ENCODE results near the gene SIK3.
"Not testable (repeated sequence)": the region's sequence is repeated elsewhere in the genome, so short reads cannot be mapped to it uniquely, and the experiment has no call there.

Gene SIK3

DNA sequence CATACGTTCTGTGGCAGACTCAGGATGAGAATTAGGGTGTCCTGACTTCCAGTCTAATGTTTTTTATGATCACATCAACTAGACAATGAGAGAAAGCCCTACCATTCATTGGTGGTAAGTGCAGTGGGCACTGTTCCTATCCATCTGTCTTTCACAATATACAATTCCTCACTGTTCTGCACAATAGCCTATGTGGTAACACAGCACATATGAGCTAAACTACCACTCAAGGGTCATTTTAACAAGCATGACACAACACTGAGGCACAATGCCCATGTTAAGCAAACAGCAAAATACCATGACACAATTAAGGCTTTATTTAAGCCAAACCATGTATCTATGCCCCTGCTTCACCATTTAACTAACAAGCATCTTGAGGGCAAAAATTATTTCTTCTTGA, 52.3 kb downstream of the SIK3 start:
- DNase-seq (ENCODE audit: low read depth): no peak

DNA sequence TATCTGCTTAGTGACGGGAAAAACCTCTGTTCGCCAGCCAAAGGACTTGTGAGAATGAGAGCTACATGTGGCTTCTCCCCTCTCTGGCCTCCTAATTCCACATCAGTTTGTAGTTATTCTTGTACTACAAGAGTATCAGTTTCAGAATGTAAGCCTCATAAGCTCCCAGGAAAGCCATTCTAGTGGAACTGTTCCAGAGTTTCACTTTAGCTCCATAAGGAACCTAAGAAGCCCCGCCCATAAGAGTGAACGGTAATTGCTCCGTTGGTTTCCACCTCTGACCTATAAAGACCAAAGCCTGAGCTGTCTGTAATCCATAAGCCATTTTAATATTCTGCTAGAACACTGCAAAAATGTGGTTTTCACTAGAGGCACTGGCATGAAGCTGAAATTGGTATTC, 53.0 kb downstream of the SIK3 start:
- no peak for DNase-seq (ENCODE audit: low read depth)

DNA sequence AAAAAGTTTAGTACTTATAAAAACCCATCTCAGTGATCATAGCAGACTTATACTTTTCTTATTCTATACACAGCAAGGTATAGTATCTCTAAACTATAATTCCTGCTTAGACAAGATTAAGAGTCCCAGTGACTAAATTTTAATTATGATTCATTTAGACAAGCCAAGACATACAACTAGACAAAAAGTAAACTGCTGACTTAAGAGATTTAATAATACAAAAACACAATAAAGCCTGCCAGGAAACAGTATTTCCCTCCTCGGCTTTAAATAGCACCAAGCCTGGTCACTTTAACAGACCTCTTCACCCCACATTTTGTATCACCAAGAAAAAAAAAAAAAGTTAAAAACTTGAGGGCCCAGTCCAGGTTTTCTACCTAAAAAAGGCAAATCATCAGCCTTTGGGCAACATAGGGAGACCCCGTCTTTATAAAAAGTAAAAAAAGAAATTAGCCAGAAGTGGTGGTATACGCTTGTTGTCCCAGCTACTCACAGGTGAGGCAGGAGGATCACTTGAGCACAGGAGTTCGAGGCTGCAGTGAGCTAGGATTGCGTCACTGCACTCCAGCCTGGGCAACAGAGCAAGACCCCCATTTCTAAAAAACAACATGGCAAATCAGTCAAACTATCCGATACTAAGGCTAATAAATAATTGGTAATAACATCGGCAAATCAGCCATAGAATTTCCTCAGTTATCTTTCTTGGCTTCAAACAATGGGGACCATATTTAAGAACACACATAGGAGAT, 53.8 kb downstream of the SIK3 start:
- DNase-seq (ENCODE audit: low read depth): no peak

DNA sequence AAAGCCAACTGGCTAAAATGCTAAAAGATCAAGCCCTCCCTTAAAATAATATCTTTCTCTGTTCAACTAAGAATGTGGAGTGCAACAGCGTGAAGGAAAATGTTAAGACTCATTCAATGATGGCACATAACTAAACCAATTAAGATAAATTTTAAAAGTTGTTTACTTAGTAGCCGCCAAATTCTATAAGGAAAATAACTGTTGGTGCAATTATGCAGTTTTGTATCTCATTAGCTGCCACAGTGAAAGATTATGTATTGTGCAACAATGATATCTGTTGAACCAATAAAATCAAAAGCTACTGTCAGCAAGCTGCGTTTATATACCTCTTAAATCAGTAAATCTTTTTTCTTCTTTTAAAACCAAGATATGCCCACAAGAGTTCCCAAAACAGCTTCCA, 55.5 kb downstream of the SIK3 start:
- DNase-seq (ENCODE audit: low read depth): no peak

DNA sequence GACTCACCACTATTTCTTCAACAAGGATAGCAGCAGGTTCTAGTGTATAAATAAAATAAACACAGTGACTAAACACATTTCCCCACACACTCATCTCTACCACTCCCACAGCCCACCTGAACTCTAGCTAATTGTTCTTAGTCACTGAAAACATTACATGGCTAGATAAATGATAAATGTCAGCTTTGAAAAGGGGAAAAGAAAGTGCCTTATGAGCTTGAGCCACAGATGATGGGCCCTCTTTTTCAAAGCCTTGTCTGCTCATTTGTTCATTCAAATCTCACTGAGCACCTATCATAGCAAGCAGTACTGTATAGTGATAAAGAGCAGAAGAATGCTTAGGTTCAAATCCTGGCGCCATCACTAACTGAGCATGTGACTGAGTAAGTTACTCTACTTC, 58.3 kb downstream of the SIK3 start:
- DNase-seq (ENCODE audit: low read depth): no peak

DNA sequence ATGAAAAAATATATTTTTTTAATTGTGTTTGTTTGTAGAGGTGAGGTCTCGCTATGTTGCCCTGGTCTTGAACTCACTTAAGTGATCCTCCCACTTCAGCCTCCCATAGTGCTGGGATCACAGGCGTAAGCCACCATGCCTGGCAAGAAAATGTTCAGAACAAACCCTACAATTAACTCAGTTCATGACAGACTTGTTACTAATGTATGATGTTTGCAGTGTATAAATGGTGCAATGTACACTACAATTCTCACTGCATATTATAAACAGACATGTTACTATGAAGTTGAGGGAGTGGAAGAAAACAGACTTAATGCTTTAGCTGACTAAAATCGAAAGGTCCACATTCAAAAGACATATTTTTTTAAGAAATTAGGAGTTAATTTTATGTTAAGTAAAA, 59.0 kb downstream of the SIK3 start:
- no peak for DNase-seq (ENCODE audit: low read depth)

DNA sequence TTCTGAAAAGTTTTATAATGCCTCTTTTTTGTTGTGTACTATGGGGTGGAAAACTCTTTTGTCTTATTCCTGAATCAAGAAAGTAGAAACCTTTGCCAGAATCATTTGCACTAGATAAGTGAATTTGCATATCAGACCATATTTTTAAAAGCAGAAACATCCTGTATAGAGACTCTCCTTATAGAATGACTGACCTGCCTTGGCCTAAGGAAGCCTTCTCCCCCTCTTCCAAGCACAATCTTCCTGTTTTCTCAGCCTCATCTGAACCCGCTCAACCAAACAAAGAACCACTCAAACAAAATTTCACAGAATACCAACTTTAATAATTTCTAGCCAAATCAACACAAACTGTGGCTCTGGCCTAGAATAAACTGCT, 60.3 kb downstream of the SIK3 start:
- DNase-seq (ENCODE audit: low read depth): no peak

DNA sequence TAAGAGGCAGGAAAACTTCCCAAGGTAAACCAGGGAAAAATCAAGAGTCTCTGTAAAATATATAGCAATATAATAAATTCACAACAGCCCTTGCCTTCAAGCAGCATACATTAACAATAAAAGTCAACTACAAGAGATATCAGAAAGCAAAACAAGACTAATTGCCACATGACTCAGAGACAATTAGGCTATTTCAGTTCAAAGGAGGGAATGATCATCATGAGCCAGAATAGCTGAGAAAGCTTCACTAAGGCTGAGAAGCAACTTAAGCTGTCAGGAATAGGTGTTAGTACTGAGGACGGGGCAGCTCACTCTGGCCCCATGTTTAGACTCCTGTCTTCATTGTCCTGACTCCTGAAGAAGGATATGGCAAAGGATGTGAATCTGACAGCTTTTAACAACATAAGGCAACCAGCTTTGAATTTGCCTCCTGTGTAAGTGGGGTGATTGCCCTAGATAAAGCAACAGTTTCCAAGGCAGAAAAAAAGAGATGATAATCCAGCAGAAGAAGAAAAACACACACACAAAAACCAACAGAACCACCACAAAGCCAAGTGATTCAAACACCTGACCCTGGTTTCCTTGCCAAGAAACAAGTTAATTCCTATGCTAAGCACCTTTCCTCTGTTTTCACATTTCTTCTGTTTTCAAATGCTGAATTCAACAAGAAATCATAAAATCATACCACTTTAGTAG, 60.8 kb downstream of the SIK3 start:
- DNase-seq (ENCODE audit: low read depth): no peak

DNA sequence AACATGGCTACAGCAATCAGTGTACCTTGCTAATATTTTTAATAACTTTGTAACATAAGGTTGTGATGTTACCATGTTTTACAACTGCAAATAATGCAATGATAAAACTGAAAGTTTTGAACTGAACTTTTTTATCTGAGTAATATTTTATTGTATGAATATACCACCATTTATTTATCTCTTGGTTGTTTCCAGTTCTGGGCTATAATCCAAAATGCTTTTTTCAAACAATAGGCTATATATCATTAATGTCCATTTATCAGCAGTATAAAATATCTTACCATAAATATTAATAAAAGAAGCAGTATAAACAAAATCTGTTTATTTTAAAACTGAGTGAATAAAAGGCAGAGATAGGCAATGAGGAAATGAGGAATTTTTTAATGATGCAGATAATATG, 63.3 kb downstream of the SIK3 start:
- no peak for DNase-seq (ENCODE audit: low read depth)

DNA sequence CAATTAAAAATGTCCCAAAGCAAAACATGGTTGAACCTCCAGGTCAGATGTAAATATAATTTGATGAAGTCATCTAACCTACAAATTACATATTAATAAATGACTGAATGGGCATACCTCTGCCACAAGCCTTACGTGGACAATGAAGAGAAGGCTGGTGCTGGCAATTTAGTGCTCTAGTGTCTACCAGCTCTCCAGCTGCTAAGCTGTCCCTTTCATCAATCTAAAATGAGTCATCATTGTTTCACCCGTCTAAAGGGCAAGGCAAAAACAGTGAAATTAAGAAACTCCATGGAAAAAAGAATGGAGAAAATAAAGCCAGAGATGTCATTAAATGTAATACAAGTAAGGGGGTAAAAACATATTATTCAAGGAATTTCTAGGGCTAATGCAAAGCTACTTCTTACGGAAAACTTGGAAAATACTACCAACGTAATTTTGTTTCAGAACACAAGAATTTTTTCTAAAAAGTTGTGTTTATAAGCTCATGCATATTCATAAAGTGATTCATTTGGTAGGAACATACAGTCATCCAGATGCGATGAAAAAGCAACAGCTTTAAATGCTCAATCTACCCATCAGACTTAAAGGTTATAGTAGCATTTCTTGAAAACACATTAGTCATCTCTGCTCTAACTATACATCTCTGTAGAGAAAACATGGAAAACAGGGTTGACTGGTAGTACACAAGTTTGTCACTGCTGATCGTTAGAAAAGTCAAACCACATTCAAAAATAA, 71.5 kb downstream of the SIK3 start:
- DNase-seq (ENCODE audit: low read depth): no peak

DNA sequence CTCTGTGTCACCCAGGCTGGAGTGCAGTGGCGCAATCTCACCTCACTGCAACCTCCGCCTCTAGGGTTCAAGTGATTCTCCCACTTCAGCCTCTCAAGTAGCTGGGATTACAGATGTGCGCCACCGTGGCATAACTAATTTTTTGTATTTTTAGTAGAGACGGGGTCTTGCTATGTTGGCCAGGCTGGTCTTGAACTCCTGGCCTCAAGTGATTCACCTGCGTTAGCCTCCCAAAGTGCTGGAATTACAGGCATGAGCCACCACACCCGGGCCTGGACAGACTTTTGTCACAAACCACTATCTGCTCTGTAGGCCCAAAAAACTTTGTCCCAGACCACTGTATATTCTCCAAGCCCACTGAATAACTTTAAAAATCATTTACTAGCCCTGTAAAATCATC, 74.5 kb downstream of the SIK3 start:
- not testable (repeated sequence) for DNase-seq (ENCODE audit: low read depth)

DNA sequence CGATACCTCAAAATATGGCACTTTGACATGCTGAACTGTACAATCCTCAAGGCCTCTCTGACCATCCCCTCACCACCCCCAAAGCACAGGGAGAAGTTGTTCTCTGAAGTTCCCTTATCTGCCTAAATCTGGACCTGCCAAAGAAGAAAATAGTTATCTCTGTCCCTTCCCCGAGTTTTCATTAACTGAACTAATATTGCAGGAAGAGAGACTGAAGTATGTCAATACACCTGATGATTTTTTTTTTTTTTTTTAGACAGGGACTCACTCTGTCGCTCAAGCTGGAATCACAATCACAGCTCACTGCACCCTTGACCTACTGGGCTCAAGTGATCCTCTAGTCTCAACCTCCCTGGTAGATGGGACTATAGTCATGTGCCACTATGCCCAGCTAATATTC, 75.0 kb downstream of the SIK3 start:
- DNase-seq (ENCODE audit: low read depth): no peak

DNA sequence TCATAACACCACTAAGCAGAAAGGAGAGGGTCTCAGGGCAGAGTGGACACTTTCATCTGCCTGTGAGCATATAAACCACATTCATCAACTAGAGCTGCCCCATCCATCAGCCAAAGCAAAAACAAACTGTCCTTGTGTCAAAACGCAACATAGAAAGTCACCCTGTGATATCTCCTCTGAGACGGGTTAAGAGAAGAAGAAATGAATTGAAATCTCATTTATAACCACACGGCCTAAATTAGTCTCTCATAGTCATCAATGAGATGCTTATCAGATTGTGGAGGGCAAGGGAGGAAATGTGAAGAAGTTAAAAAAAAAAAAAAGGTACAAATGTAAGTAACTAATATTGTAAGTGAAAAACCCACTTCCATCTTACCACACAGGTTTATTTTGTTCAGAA, 75.7 kb downstream of the SIK3 start:
- no peak for DNase-seq (ENCODE audit: low read depth)

DNA sequence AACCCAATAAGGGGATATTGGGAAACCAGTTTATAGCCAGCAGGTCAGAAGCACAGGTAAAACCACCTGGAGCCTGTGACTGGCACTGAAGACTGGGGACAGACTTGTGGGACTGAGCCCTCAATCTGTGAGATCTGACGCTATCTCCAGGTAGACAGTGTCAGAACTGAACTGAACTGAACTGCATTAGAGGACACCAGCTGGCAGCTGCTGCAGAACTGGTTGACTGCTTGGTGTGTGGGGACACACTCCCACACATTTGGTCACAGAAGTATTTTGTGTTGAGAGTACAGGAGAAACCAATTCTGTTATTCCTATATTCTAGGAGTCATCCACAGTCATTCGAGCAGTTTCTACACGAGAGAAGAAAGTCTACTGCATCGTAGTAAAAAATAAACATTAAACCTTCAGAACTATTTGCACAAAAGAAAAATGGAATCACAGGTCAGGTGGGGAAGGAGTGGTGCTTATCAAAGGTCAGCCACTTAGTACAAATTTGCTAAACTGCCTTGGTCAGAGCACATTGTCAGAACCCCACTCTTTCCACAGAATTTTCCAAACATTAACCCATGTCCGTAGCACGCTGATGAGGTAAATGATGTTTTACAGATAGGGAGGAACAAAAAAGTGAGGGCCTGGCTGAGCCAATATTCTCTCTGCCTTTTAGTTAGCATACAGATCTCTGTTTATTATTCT, 77.2 kb downstream of the SIK3 start:
- no peak for DNase-seq (ENCODE audit: low read depth)

DNA sequence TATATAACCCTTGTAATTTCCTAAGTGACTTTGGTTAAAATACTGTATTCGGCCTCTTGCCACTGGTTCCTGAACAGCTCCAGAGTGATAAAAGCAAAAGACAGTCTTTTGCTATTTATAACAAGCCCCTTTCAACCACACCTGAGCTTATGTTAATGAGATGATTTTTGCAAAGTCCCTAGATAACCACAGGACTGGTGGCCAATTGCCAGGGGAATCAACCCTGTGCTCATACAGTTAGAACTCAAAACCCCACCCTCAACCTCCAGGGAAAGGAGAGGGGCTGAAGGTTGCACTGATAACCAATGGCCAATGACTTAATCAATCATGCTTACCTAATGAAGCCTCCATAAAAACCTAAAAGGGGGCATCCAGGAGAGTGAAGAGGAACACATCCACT, 77.9 kb downstream of the SIK3 start:
- DNase-seq (ENCODE audit: low read depth): no peak

DNA sequence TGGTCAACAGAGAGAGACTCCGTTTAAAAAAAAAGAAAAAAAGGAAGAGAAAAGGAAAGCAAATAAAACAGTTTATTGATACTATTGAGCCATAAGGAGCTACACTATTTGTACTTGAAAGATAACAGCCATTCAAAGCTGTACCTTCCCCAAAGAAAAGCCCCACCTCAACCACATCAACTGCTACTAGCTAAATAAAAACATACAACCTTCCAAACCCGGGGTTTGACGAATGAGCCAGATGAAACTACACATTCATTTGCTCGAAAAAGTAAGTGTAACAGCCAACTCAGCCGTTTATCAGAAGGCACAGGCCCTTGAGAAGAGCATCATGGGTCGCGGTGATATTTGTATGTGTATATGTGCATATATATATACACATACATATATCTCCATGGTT, 78.4 kb downstream of the SIK3 start:
- DNase-seq (ENCODE audit: low read depth): no peak

DNA sequence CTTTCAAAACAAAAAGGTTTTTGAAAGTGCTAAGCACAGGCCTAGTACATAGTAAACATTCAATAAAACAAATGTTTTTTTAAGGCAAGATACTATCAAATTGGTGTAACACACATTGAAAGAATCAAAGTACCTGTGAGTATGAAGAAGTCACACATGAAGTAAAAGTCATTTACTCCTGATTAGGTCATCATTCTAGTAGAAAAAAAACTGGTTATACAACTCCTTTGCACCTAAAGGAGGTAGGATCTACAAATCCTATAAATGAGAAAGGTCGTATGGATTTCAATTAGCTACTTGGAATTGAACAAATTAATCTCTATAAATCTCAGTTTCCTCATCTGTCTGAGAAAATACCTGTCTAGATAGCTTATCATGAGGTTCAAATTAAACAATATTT, 80.8 kb downstream of the SIK3 start:
- no peak for DNase-seq (ENCODE audit: low read depth)

DNA sequence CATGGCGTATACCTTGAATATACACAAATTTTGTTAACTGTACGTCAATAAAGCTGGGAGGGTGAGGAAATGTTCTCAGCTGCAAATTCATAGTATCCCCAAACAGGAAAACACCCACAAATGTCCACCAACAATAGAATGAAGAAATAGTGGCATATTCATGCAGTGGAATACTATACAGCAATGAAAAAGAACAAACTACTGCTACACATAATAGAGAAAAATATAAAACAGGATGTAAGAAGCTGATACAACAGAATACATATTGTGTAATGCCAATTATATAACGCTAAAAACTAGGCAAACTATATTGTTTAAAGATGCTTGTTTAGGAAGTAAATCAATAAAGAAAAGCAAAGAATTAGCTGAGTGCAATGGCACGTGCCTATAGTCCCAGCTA, 81.5 kb downstream of the SIK3 start:
- no peak for DNase-seq (ENCODE audit: low read depth)

DNA sequence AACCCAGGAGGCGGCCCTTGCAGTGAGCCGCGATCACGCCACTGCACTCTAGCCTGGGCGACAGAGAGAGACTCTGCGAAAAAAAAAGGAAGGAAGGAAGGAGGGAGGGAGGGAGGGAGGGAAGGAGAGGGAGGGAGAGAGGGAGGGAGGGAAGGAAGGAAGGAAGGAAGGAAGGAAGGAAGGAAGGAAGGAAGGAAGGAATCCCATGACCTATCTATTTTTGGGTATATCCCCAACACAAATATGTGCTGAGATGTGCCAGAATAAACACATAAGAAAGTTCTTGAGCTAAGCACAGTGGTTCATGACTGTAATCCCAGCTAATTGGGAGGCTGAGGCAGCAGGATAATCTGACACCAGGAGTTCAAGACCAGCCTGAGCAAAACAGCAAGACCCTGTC, 82.0 kb downstream of the SIK3 start:
- no peak for DNase-seq (ENCODE audit: low read depth)

DNA sequence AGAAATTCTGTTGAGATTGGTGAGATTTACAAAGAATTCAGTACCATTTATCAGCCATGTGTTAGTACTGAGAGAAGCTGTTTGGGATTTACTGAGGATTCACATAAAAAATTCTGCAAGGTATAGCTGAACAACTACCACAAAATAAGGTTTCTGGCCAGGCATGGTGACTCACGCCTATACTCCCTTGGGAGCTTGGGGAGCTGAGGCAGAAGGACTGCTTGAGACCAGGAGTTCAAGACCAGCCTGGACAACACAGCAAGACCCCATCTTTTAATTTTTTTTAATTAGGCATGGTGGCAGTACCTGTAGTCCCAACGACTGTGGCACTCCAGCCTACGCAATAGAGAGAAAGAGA, 86.7 kb downstream of the SIK3 start:
- DNase-seq (ENCODE audit: low read depth): no peak

DNA sequence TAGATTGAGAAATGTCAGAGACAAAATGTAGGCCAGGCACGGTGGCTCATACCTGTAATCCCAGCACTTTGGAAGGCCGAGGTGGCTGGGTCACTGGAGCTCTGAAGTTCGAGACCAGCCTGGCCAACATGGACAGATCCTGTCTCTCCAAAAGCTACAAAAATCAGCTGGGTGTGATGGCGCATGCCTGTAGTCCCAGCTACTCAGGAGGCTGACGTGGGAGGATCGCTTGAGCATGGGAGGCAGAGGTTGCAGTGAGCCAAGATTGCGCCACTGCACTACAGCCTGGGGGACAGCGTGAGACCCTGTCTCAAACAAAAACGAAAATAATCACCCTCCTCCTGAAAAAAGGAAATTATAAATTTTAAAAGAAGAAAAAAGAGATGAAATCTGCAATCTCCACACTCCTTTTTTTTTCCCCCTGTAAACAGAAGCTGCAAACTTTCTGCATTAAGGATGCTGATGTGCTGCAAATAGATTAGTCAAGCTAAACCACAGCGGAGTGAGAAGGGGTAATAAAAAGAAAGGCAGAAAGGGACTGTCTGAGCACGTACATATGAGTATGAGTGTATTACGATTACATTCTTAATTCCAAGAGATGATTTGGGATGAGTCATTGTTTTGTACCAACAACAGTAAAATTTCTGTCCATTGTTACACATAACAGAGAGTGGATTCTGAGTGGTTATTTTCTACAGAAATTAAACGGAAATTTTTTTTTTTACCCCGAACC, 87.3 kb downstream of the SIK3 start:
- DNase-seq (ENCODE audit: low read depth): no peak

DNA sequence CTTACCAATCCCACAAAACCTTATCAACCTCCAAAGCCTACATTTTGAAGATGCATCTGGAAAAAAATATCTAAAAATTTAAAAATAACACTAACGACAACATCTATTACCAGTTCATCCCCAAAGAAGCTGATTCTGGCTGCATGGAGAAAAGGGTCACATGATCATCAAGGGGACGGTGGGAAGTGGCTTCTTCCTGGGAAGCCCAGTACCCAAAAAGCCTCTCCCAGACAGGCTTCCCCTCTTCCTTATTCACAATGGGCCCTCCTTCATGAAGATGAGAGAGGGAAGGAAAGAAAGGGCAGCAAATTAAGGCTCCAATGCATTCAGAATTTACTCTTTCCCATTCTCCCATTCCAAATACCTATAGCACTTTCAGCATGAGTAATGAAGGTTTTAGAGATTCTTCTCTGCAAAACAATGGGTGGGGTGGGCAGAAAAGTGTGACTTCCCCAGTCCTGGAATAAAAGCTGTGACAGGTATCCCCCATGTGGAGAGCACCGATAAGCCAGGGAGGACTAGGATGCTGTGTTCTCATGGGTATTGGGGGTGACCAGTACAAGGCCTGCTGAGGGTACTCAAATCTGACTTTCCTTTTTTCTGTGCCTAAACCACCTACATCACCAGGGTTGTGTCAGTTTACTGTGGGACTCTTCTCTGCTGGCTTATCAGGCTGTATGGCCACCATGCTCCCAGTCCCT, 88.2 kb downstream of the SIK3 start:
- no peak for DNase-seq (ENCODE audit: low read depth)
